T-helper 2 cell treated with Interferon-gamma antibody and Interleukin-4, amounts not matched to agents 5 μg/mL and 100 μg/mL, for 36 hours (primary cell): ENCODE measurements around the gene COX19.
A peak's percentile ranks its signal among the peaks of the same experiment; 100 is the strongest.

Source experiments
- DNase-seq: peaks from one replicate; pipeline ENCODE4 v3.0.0; 2021; ENCODE audit warnings: low spot score
- H3K27ac Mint-ChIP-seq: one replicate; pipeline ENCODE4 v1.8.0; 2021; ENCODE audit warnings: mild to moderate bottlenecking, mixed read lengths
- H3K27me3 Mint-ChIP-seq: one replicate; pipeline ENCODE4 v1.8.0; 2021; ENCODE audit warnings: low read depth, mixed read lengths
- H3K36me3 Mint-ChIP-seq: one replicate; pipeline ENCODE4 v1.8.0; 2021; ENCODE audit warnings: low read depth, mixed read lengths
- H3K4me1 Mint-ChIP-seq: one replicate; pipeline ENCODE4 v1.8.0; 2021; ENCODE audit warnings: low read depth, mixed read lengths
- H3K4me3 Mint-ChIP-seq: one replicate; pipeline ENCODE4 v1.8.0; 2022; ENCODE audit warnings: mild to moderate bottlenecking, moderate library complexity, mixed read lengths
- H3K9me3 Mint-ChIP-seq: one replicate; pipeline ENCODE4 v1.8.0; 2021; ENCODE audit warnings: mixed read lengths

The COX19 gene

DNA sequence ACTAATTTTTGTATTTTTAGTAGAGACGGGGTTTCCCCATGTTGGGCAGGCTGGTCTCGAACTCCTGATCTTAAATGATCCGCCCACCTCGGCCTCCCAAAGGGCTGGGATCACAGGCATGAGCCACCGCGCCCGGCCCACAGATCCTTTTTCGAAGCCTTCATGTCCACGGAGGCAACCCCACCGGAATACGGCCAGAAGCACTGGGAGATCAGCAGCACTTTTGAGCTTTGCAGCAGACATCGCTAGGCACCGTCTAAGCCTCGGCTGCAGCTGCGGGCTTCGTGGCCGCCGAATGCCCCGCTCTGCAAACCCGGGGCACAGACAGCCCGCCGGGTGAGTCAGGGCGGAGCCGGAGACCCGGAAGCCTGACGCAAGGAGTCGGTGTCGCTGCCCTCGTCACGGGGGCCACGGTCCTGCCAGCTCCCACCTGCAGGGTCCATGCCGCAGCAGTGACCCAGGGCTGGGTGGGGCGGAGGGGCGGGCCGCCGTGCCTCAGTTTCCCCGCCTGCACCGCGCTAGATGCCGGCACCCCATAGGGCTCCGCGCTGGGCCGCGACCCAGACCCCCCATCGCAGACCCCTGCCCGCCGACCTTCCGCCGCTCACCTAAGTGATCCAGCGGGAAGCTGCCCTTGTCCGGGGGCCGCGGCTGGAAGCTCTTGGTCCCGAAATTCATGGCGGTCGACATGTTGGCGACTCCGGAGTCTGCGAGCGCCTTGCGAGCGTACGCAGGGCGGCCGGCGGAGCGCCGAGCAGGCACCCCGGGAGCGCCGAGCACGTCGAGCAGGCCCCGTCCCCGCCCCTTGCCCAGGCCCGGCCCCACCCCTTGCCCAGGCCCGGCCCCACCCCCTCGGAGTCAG, at the start of gene COX19:
Gene COX19 (minus strand): TSS at position 730 of the 862 bp plus-strand sequence. CDS start 40 bp downstream, at position 690.
- H3K4me1 Mint-ChIP-seq = peaks cover 8% of the 10 kb centered on the region
- peak within 1 kb of the TSS; percentile 92 for H3K4me3 Mint-ChIP-seq
- H3K9me3 Mint-ChIP-seq = no peaks in the 10 kb centered on the region
- H3K36me3 Mint-ChIP-seq = peaks cover 18% of the 10 kb centered on the region
- no peaks in the 10 kb centered on the region for H3K27me3 Mint-ChIP-seq
- peak within 1 kb of the TSS; percentile 85 for H3K27ac Mint-ChIP-seq
- peak; percentile 88 for DNase-seq

GRCh38 chr7:1024331-1024841, 49.0 kb upstream of the COX19 start:
- peaks cover 11% of the 10 kb centered on the region for H3K4me1 Mint-ChIP-seq
- H3K9me3 Mint-ChIP-seq = no peaks in the 10 kb centered on the region
- peaks cover 11% of the 10 kb centered on the region for H3K36me3 Mint-ChIP-seq
- no peaks in the 10 kb centered on the region for H3K27me3 Mint-ChIP-seq
- H3K27ac Mint-ChIP-seq = no peak overlapping the region
- H3K4me3 Mint-ChIP-seq = no peak overlapping the region
- DNase-seq = no peak

- DNase-seq = no peak
- no peaks in the 10 kb centered on the region for H3K9me3 Mint-ChIP-seq
- peaks cover 8% of the 10 kb centered on the region for H3K4me1 Mint-ChIP-seq
- no peak overlapping the region for H3K27ac Mint-ChIP-seq
- H3K36me3 Mint-ChIP-seq = peaks cover 17% of the 10 kb centered on the region
- H3K27me3 Mint-ChIP-seq = no peaks in the 10 kb centered on the region
- H3K4me3 Mint-ChIP-seq = no peak overlapping the region
These were observed 47.6 kb upstream of the COX19 start for GRCh38 chr7:1022801-1023465.

- no peak overlapping the region for H3K4me3 Mint-ChIP-seq
- DNase-seq = no peak
- H3K9me3 Mint-ChIP-seq = no peaks in the 10 kb centered on the region
- H3K36me3 Mint-ChIP-seq = peaks cover 20% of the 10 kb centered on the region
- peak overlapping the region; percentile 41 for H3K27ac Mint-ChIP-seq
- no peaks in the 10 kb centered on the region for H3K27me3 Mint-ChIP-seq
- H3K4me1 Mint-ChIP-seq = peaks cover 7% of the 10 kb centered on the region
These were observed 47.0 kb upstream of the COX19 start for GRCh38 chr7:1022356-1022755.

DNA sequence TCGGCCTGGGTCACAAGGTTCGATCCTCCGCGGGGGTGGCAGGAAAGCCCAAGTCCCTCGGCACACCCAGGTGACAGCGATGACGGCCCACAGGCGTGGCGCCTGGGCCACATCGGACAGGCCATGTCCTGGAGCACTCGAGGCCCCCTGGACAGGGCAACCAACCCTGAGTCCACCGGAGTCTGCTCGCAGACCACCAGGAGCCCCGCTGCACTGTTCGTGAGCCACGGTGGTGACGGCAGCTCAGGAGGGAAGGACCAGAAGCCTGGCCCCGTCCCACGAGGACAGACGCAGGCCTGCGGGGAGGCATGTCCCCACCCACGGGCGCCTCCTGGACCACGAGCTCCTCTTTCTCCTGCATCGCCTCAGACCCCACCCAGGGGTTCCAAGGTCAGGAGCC, 46.6 kb upstream of the COX19 start:
- Mint-ChIP-seq H3K9me3 (no peaks in the 10 kb centered on the region), H3K4me3 (no peak overlapping the region), H3K27me3 (no peaks in the 10 kb centered on the region), H3K27ac (peak overlapping the region; percentile 41), H3K36me3 (peaks cover 20% of the 10 kb centered on the region), H3K4me1 (peaks cover 7% of the 10 kb centered on the region)
- DNase-seq = no peak

- DNase-seq = no peak
- no peak overlapping the region for H3K27ac Mint-ChIP-seq
- no peak overlapping the region for H3K4me3 Mint-ChIP-seq
- peaks cover 20% of the 10 kb centered on the region for H3K36me3 Mint-ChIP-seq
- H3K27me3 Mint-ChIP-seq = no peaks in the 10 kb centered on the region
- peaks cover 6% of the 10 kb centered on the region for H3K4me1 Mint-ChIP-seq
- H3K9me3 Mint-ChIP-seq = no peaks in the 10 kb centered on the region
These were observed 46.0 kb upstream of the COX19 start for GRCh38 chr7:1021366-1021765.

- H3K36me3 Mint-ChIP-seq = peaks cover 16% of the 10 kb centered on the region
- no peaks in the 10 kb centered on the region for H3K27me3 Mint-ChIP-seq
- DNase-seq = no peak
- H3K27ac Mint-ChIP-seq = no peak overlapping the region
- H3K4me1 Mint-ChIP-seq = peaks cover 3% of the 10 kb centered on the region
- H3K9me3 Mint-ChIP-seq = no peaks in the 10 kb centered on the region
- no peak overlapping the region for H3K4me3 Mint-ChIP-seq
These were observed 45.5 kb upstream of the COX19 start for GRCh38 chr7:1020849-1021251.

DNA sequence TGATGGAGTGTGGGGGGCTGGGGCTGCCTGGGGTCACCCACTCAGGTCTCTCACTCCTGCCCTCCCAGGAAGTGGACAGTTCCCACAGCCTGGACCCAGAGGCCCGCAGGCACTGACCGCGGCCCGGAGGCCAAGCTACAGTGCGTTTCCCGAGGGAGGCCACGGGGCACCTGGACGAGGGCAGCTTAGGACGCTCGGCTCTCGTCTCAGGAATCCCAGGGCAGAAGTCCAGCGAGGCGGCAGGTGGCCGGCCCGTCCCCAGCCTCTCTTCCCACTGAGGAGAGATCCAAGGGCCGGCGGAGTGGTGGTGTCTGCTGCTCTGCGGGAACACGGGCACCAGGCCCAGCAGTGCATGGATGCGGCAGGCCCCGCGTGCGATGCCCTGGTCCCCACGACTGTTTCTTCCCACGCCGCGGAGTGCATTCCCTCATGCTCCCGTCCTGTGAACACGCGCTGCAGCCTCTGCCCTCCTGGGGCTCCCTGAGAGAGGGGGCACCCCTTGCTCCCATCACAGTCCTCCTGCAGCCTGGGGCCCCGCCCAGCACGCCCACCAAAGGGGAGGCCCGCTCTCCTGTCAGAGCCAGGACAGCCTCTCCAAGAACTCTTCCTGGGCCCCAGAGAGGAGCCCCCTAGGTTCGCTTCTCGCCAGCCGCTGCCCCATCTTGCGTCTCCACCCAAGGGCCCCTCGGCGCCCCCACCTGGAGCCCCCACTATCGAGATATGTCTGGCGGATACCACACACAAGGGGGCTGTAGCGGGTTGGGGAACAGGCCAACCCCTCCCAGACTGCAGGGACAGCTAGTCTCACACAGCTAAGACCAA, 44.7 kb upstream of the COX19 start:
- Mint-ChIP-seq H3K27me3 (no peaks in the 10 kb centered on the region), H3K4me1 (peaks cover 3% of the 10 kb centered on the region), H3K27ac (no peak overlapping the region), H3K9me3 (no peaks in the 10 kb centered on the region), H3K4me3 (no peak overlapping the region), H3K36me3 (peaks cover 16% of the 10 kb centered on the region)
- no peak for DNase-seq

DNA sequence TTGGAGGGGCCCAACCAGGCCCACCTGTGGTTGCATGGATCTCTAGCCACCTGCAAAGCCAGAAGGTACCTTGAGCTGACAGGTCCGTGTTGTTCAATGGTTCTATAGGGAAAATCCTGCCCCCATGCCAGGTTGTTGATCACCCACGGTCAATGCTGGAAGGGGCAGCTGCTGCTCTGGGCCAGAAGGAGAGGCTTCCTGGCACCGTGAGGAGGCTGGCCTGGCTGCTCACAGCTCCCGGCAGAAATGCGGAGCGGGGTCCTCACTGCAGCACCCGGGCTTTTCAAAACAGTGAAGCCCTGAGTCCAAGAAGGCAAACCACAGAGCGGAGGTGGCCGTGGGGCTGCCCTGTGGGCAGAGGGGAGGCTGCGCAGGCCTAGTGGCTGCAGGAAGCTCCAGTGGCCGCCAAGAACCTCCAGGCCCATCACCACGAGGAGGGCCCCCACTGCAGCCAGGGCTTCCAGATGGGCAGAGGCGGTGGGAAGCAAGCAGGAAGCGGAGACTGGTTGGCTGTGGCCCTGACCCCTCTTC, 44.0 kb upstream of the COX19 start:
- H3K4me1 Mint-ChIP-seq = peaks cover 3% of the 10 kb centered on the region
- peaks cover 16% of the 10 kb centered on the region for H3K36me3 Mint-ChIP-seq
- H3K27me3 Mint-ChIP-seq = no peaks in the 10 kb centered on the region
- no peak for DNase-seq
- H3K4me3 Mint-ChIP-seq = no peak overlapping the region
- no peaks in the 10 kb centered on the region for H3K9me3 Mint-ChIP-seq
- no peak overlapping the region for H3K27ac Mint-ChIP-seq

GRCh38 chr7:1018334-1018695, 43.0 kb upstream of the COX19 start:
- DNase-seq = no peak
- Mint-ChIP-seq H3K4me3 (no peak overlapping the region), H3K27me3 (no peaks in the 10 kb centered on the region), H3K4me1 (peaks cover 5% of the 10 kb centered on the region), H3K36me3 (peaks cover 16% of the 10 kb centered on the region), H3K9me3 (no peaks in the 10 kb centered on the region), H3K27ac (peak overlapping the region; percentile 63)

DNA sequence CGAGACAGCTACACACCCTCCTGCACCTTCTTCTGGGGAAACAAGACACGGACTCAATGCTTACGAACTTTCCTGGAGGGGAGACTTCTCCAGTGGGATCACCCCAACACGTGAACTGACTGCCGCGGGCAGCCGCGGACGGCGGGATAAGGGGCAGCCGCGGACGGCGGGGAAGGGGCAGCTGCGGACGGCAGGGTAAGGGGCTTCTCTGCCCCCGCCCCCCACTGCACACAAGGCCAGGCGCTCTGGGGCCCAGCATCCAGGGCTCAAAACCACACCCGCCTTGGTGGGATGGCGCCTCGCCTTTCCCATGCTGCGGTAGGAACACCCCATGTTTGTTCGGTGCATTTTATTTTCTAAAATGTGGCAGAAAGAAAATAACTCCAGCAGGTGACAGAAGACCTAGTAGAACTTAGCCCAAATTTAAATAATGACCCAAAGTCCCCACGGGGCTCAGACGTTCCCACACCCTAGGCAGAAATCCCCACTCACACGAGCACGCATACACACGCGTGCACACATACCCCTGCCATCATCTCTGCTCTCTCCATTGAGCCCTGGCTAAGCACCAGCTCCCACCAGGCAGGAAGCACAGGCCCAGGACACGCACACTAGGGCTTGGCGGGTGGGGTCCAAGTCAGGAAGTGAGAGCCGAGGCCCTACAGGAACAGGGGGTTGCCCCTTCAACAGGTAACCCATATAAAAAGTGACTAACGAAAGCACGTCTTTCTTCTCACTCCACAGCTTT, 42.4 kb upstream of the COX19 start:
- Mint-ChIP-seq H3K4me3 (no peak overlapping the region), H3K27me3 (no peaks in the 10 kb centered on the region), H3K9me3 (no peaks in the 10 kb centered on the region), H3K36me3 (peaks cover 16% of the 10 kb centered on the region), H3K4me1 (peaks cover 5% of the 10 kb centered on the region), H3K27ac (peak overlapping the region; percentile 63)
- DNase-seq = no peak

DNA sequence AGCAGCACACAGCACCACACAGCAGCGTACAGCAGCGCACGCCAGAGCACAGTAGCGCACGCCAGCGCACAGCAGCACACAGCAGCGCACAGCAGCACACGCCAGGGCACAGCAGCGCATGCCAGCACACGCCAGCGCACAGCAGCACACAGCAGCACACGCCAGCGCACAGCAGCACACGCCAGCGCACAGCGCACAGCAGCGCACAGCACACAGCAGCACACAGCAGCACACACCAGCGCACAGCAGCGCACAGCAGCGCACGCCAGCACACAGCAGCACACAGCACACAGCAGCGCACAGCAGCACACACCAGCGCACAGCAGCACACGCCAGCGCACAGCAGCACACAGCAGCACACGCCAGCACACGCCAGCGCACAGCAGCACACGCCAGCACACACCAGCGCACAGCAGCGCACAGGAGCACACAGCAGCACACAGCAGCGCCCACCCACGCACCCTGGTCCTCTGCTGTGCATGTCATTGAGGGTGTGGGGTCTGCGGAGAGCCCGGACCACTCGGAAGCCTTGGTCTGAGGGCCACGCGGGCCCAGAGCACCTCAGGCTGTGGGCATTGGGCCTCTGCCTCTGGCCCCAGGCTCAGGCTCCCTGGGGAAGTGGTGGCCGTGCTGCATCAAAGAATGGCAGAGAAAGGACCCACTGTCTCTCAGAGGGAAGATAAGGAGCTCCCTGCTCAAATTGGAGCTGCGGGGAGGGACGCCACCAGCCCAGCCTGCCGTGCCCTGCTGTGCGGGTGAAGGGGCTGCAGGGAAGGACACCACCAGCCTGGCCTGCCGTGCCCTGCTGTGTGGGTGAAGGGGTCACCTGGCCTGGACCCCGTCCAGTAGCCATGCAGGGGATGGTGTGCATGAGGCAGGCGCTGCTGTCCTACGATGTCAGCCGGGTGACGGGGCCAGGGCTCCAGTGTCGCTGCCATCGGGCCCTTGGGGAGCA, 41.5 kb upstream of the COX19 start:
- Mint-ChIP-seq H3K9me3 (no peaks in the 10 kb centered on the region), H3K4me3 (no peak overlapping the region), H3K27ac (no peak overlapping the region), H3K36me3 (peaks cover 13% of the 10 kb centered on the region), H3K27me3 (no peaks in the 10 kb centered on the region), H3K4me1 (peaks cover 5% of the 10 kb centered on the region)
- DNase-seq = no peak
